EL (cell line): ENCODE measurements around the gene DERA.
A peak's percentile ranks its signal among the peaks of the same experiment; 100 is the strongest.
"Not testable (repeated sequence)": the region's sequence is repeated elsewhere in the genome, so short reads cannot be mapped to it uniquely, and the experiment has no call there.

Experiments
- DNase-seq: peaks from one replicate; pipeline ENCODE4 v3.0.0-alpha.2; 2016

Gene DERA

GRCh38 chr12:15910864-15911721 is at the start of gene DERA:
DERA (plus strand) TSS chr12:15911332; CDS start chr12:15911384, 52 bp downstream.
- peak; percentile 82 for DNase-seq

- no peak for DNase-seq
Measured at GRCh38 chr12:15861404-15861803, 49.7 kb upstream of the DERA start.

- no peak for DNase-seq
Measured at GRCh38 chr12:15862840-15863239, 48.3 kb upstream of the DERA start.

GRCh38 chr12:15863372-15863771 is 47.8 kb upstream of the DERA start:
- peak; percentile 37 for DNase-seq

- no peak for DNase-seq
Measured at GRCh38 chr12:15863984-15864383, 47.1 kb upstream of the DERA start.

GRCh38 chr12:15868186-15868585 is 42.9 kb upstream of the DERA start:
- no peak for DNase-seq

- no peak for DNase-seq
Measured at GRCh38 chr12:15873556-15873955, 37.6 kb upstream of the DERA start.

- DNase-seq = not testable (repeated sequence)
Measured at GRCh38 chr12:15874556-15875145, 36.5 kb upstream of the DERA start.

GRCh38 chr12:15875863-15876262 is 35.3 kb upstream of the DERA start:
- no peak for DNase-seq

GRCh38 chr12:15879413-15879812 is 31.7 kb upstream of the DERA start:
- no peak for DNase-seq

GRCh38 chr12:15880721-15881120 is 30.4 kb upstream of the DERA start:
- DNase-seq = no peak

GRCh38 chr12:15882118-15882971 is 28.8 kb upstream of the DERA start, which contains the start of gene STRAP:
STRAP (plus strand) TSS chr12:15882387; CDS start chr12:15882708, 321 bp downstream.
- peak; percentile 96 for DNase-seq

- DNase-seq = peak; percentile 16
Measured at GRCh38 chr12:15883536-15883935, 27.6 kb upstream of the DERA start.

GRCh38 chr12:15886372-15887042 is 24.6 kb upstream of the DERA start:
- no peak for DNase-seq

- no peak for DNase-seq
Measured at GRCh38 chr12:15887043-15887817, 23.9 kb upstream of the DERA start.

GRCh38 chr12:15892645-15893259 is 18.4 kb upstream of the DERA start:
- no peak for DNase-seq

- DNase-seq = no peak
Measured at GRCh38 chr12:15893260-15893659, 17.9 kb upstream of the DERA start.

- no peak for DNase-seq
Measured at GRCh38 chr12:15896867-15897266, 14.3 kb upstream of the DERA start.

- DNase-seq = peak; percentile 43
Measured at GRCh38 chr12:15897433-15897832, 13.7 kb upstream of the DERA start.

- DNase-seq = peak; percentile 33
Measured at GRCh38 chr12:15899282-15899870, 11.8 kb upstream of the DERA start.

GRCh38 chr12:15904378-15904920 is 6.7 kb upstream of the DERA start:
- DNase-seq = no peak
